H54 (cell line): ENCODE measurements around the gene S100A13.

ENCODE experiments used
- DNase-seq: peaks from one replicate; pipeline ENCODE4 v3.0.0; 2011; ENCODE audit warnings: low spot score, mixed read lengths; ENCODE audit not compliant: insufficient read length
- FAIRE-seq: peaks from 3 replicates; lab custom pipeline; 2011; peaks lifted over from hg19 to GRCh38; lab: Jason Lieb, UNC
- POLR2A ChIP-seq: IDR thresholded peaks from 2 replicates; pipeline ENCODE4 v1.6.1; 2011; ENCODE audit warnings: low read depth, mild to moderate bottlenecking, low read length

Gene S100A13

GRCh38 chr1:153624965-153625611, 2.2 kb downstream of the S100A13 start:
- no peak for TF ChIP-seq POLR2A
- DNase-seq (no peak), FAIRE-seq (no peak)

GRCh38 chr1:153623101-153623500, 4.2 kb downstream of the S100A13 start:
- FAIRE-seq = no peak
- no peak for DNase-seq
- no peak for TF ChIP-seq POLR2A

GRCh38 chr1:153619171-153619570, 8.1 kb downstream of the S100A13 start:
- FAIRE-seq = no peak
- TF ChIP-seq POLR2A = no peak
- no peak for DNase-seq

GRCh38 chr1:153617663-153618062, 9.6 kb downstream of the S100A13 start:
- 0 out of 2 replicates have a peak, but pooled peaks have one; percentile 28 for TF ChIP-seq POLR2A
- FAIRE-seq = no peak
- peak; percentile 57 for DNase-seq

- TF ChIP-seq POLR2A = no peak
- FAIRE-seq (no peak), DNase-seq (no peak)
These were observed 10.4 kb downstream of the S100A13 start for GRCh38 chr1:153616917-153617311.

- no peak for DNase-seq
- no peak for FAIRE-seq
- TF ChIP-seq POLR2A = no peak
These were observed 11.0 kb downstream of the S100A13 start, which contains the start of gene S100A14 for GRCh38 chr1:153616144-153616916. S100A14 (minus strand) TSS chr1:153616325; CDS start chr1:153615858, 467 bp downstream.

- FAIRE-seq (no peak), DNase-seq (no peak)
- no peak for TF ChIP-seq POLR2A
These were observed 11.9 kb downstream of the S100A13 start for GRCh38 chr1:153615406-153615805.

GRCh38 chr1:153614906-153615305, 12.4 kb downstream of the S100A13 start:
- FAIRE-seq = no peak
- no peak for DNase-seq

GRCh38 chr1:153614189-153614900, 13.0 kb downstream of the S100A13 start:
- no peak for DNase-seq
- FAIRE-seq = no peak
- TF ChIP-seq POLR2A = no peak

More at GRCh38 chr1:153614906-153615305, 12.4 kb downstream of the S100A13 start:
- no peak for TF ChIP-seq POLR2A

- no peak for FAIRE-seq
- no peak for TF ChIP-seq POLR2A
- no peak for DNase-seq
These were observed 13.9 kb downstream of the S100A13 start for GRCh38 chr1:153613406-153613805.

GRCh38 chr1:153612755-153613331, 14.5 kb downstream of the S100A13 start, which contains the start of gene S100A16:
S100A16 (minus strand) TSS chr1:153613137; CDS start chr1:153608151, 4,986 bp downstream.
- FAIRE-seq = no peak
- peak; percentile 91 for TF ChIP-seq POLR2A
- peak; percentile 61 for DNase-seq

GRCh38 chr1:153612111-153612754, 15.1 kb downstream of the S100A13 start:
- FAIRE-seq = no peak
- no peak for DNase-seq
- TF ChIP-seq POLR2A = no peak

- FAIRE-seq = no peak
These were observed 15.9 kb downstream of the S100A13 start for GRCh38 chr1:153611356-153611755.

More at GRCh38 chr1:153611356-153611755, 15.9 kb downstream of the S100A13 start:
- DNase-seq = no peak
- no peak for TF ChIP-seq POLR2A
